GM12878 (cell line): Measurements from ENCODE around the gene PRLH. TPM values are rescaled to one million over a fixed set of nuclear protein-coding genes. Genes with fewer than 3 reads are reported as not detected.

Source experiments
- CHD4 ChIP-seq: fragments of 200-600 bp; sonication (generic); IDR thresholded peaks from 2 replicates; pipeline ENCODE4 v1.6.1; 2016; ENCODE audit warnings: mild to moderate bottlenecking
- DPF2 ChIP-seq: fragments of 450-650 bp; IDR thresholded peaks from 2 replicates; pipeline ENCODE4 v1.6.1; 2017; ENCODE audit warnings: mild to moderate bottlenecking
- ELK1 ChIP-seq: IDR thresholded peaks from 2 replicates; pipeline ENCODE4 v1.6.1; 2012; ENCODE audit warnings: low read depth, low read length, improper control_type of control experiment
- FOXK2 ChIP-seq: fragments of 450-650 bp; IDR thresholded peaks from 2 replicates; pipeline ENCODE4 v1.6.1; 2017; ENCODE audit warnings: mild to moderate bottlenecking, moderate library complexity
- IRF3 ChIP-seq: fragments of 450-650 bp; IDR thresholded peaks from 2 replicates; pipeline ENCODE4 v1.6.1; 2014; ENCODE audit warnings: mild to moderate bottlenecking
- NFIC ChIP-seq: IDR thresholded peaks from 2 replicates; pipeline ENCODE4 v1.6.1; 2012; ENCODE audit warnings: low read depth, mild to moderate bottlenecking, inconsistent platforms, low read length, moderate library complexity
- PKNOX1 ChIP-seq: fragments of 450-650 bp; IDR thresholded peaks from 2 replicates; pipeline ENCODE4 v1.6.1; 2016; ENCODE audit warnings: mild to moderate bottlenecking
- RAD51 ChIP-seq: fragments of 450-650 bp; IDR thresholded peaks from 2 replicates; pipeline ENCODE4 v1.6.1; 2016; ENCODE audit warnings: moderate library complexity, mild to moderate bottlenecking, inconsistent platforms
- RELA ChIP-seq: fragments of 450-650 bp; IDR thresholded peaks from 2 replicates; pipeline ENCODE4 v1.8.0; 2014; ENCODE audit warnings: borderline replicate concordance; ENCODE audit not compliant: partially characterized antibody
- SMARCA5 ChIP-seq: fragments of 450-650 bp; IDR thresholded peaks from 2 replicates; pipeline ENCODE4 v1.6.1; 2017; ENCODE audit warnings: mild to moderate bottlenecking
- STAT3 ChIP-seq: IDR thresholded peaks from 2 replicates; pipeline ENCODE4 v1.6.1; 2011; ENCODE audit warnings: low read depth, low read length, improper control_type of control experiment
- TCF3 ChIP-seq: IDR thresholded peaks from 2 replicates; pipeline ENCODE4 v1.6.1; 2012; ENCODE audit warnings: low read depth, mild to moderate bottlenecking, low read length, borderline replicate concordance; ENCODE audit not compliant: insufficient read depth
- YY1 ChIP-seq: IDR thresholded peaks from 2 replicates; pipeline ENCODE4 v1.6.1; 2011; ENCODE audit warnings: low read depth, mild to moderate bottlenecking, low read length
- ZBTB11 ChIP-seq: fragments of 450-650 bp; formaldehyde crosslinking; IDR thresholded peaks from 2 replicates; pipeline ENCODE4 v1.5.0; 2022; ENCODE audit warnings: mild to moderate bottlenecking, missing genetic modification characterization
- ZBTB40 ChIP-seq: fragments of 450-650 bp; IDR thresholded peaks from 2 replicates; pipeline ENCODE4 v1.6.1; 2016; ENCODE audit warnings: mild to moderate bottlenecking, moderate library complexity, borderline replicate concordance
- ZNF384 ChIP-seq: IDR thresholded peaks from 2 replicates; pipeline ENCODE4 v1.6.1; 2012; ENCODE audit warnings: low read depth, mild to moderate bottlenecking, low read length, improper control_type of control experiment, borderline replicate concordance
- ZSCAN29 ChIP-seq: fragments of 450-650 bp; IDR thresholded peaks from 2 replicates; pipeline ENCODE4 v1.6.1; 2017; ENCODE audit warnings: mild to moderate bottlenecking, moderate library complexity
- ZZZ3 ChIP-seq: IDR thresholded peaks from 2 replicates; pipeline ENCODE4 v1.6.1; 2011; ENCODE audit warnings: low read depth; ENCODE audit not compliant: control insufficient read depth, insufficient read length
- polyA plus RNA-seq, 11 experiments: library from polyadenylated mRNA; depleted of rRNA in 4 of 11; unstranded in 6 of 11; stranded (reverse) in 5 of 11; fragments of >200 nt; fragmentation: Nextera tagmentation in 4 of 11; fragmentation: Illumina TruSeq in 1 of 11; extraction: Ambion mirVana in 4 of 11; extraction: Trizol in 1 of 11; gene quantifications; 1 replicate in 1 of 11; 2 replicates in 10 of 11; pipeline versions ENCODE4 v1.2.1 to v1.2.3, GENCODE V29; 2011 to 2016; ENCODE audit warnings: inconsistent platforms in 2 of 11, missing spikeins in 2 of 11, low read depth in 1 of 11
- total RNA-seq, 4 experiments: library from RNA; depleted of rRNA in 3 of 4; stranded (reverse); fragments of >200 nt in 3 of 4; fragmentation: Illumina TruSeq in 1 of 4; extraction: Trizol in 1 of 4; gene quantifications; 2 replicates each; pipeline versions ENCODE4 v1.2.1 to v1.2.3, GENCODE V29; 2013 to 2021

Gene PRLH
- total and polyA plus RNA-seq, 10 of the 15 experiments (the other 5 are each of a cell fraction or from before 2014, with no cell fraction given) = not detected

GRCh38 chr2:237572021-237572741, 5.8 kb downstream of the PRLH start (continued):
- TF ChIP-seq ELK1 = no peak
- no peak for TF ChIP-seq RAD51
- TF ChIP-seq ZZZ3 = no peak
- no peak for TF ChIP-seq PKNOX1
- no peak for TF ChIP-seq TCF3
- no peak for TF ChIP-seq ZBTB11
- TF ChIP-seq SMARCA5 = peak; percentile 72; the same call in 1 of the 2 replicates
- no peak for TF ChIP-seq ZSCAN29
- no peak for TF ChIP-seq FOXK2
- no peak for TF ChIP-seq IRF3
- TF ChIP-seq ZBTB40 = no peak
- no peak for TF ChIP-seq RELA
- TF ChIP-seq YY1 = peak; percentile 80; the same call in 1 of the 2 replicates
- no peak for TF ChIP-seq ZNF384
- no peak for TF ChIP-seq DPF2
- TF ChIP-seq NFIC = no peak
- TF ChIP-seq CHD4 = no peak
- TF ChIP-seq STAT3 = no peak
